B cell (primary cell): ENCODE results near the gene ZNF771. TPM values are rescaled to one million over a fixed set of nuclear protein-coding genes. Genes with fewer than 3 reads are reported as not detected.

Experiments used
- ATAC-seq: fragments of 200-7000 bp; cut with Tn5 transposase; one replicate; pipeline ENCODE4 v1.10.0; 2021; ENCODE audit warnings: low read depth, mild to moderate bottlenecking, moderate number of reproducible peaks, moderate library complexity
- CTCF ChIA-PET: fragments of 350-600 bp; sonication (Branson Sonifier 250); formaldehyde crosslinking; loops from one replicate; lab custom pipeline; 2021; ENCODE audit warnings: antibody characterized with exemption, inconsistent platforms; lab: Charles Lee
- POLR2A ChIA-PET: fragments of 350-600 bp; sonication (Branson Sonifier 250); formaldehyde crosslinking; loops from one replicate; lab custom pipeline; 2021; ENCODE audit warnings: antibody characterized with exemption; lab: Charles Lee
- DNase-seq: peaks from one replicate; pipeline ENCODE4 v3.0.0; 2013
- H2AFZ ChIP-seq: 2 replicates; pipeline ENCODE4 v1.6.1; 2012; ENCODE audit warnings: mild to moderate bottlenecking, low read depth, low read length; ENCODE audit not compliant: insufficient read depth, poor library complexity, severe bottlenecking
- H3K27ac ChIP-seq, 2 donors: 1 replicate in 1 of 2; 2 replicates in 1 of 2; pipeline ENCODE4 v1.5.1; 2012 to 2013; ENCODE audit warnings: low read length in 2 of 2, mild to moderate bottlenecking in 2 of 2, moderate library complexity in 1 of 2
- H3K27me3 ChIP-seq, 4 experiments: fragments of 200-600 bp in 1 of 4; sonication (generic) in 1 of 4; replicated peaks in 1 of 4; 1 replicate in 2 of 4; 2 replicates in 2 of 4; pipeline versions ENCODE4 v1.6.1 to v1.7.0; 2013 to 2016; ENCODE audit warnings: low read length in 3 of 4, mild to moderate bottlenecking in 2 of 4, mixed read lengths in 1 of 4, moderate library complexity in 1 of 4; ENCODE audit not compliant: insufficient read depth in 4 of 4, control insufficient read depth in 3 of 4; ENCODE audit errors: control extremely low read depth in 1 of 4
- H3K36me3 ChIP-seq, 2 experiments: replicated peaks in 1 of 2; 1 replicate in 1 of 2; 2 replicates in 1 of 2; pipeline versions ENCODE4 v1.6.1 to v1.7.1; 2013; ENCODE audit warnings: low read length in 1 of 2; ENCODE audit not compliant: insufficient read depth in 2 of 2, control insufficient read depth in 1 of 2; ENCODE audit errors: control extremely low read depth in 1 of 2, extremely low read depth in 1 of 2
- H3K4me1 ChIP-seq, 2 donors: fragments of 200-600 bp in 1 of 2; sonication (generic) in 1 of 2; 1 replicate in 1 of 2; 2 replicates in 1 of 2; pipeline versions ENCODE4 v1.5.1 to v1.6.1; 2013 to 2017; ENCODE audit warnings: low read length in 2 of 2; ENCODE audit not compliant: control insufficient read depth in 2 of 2, insufficient read depth in 2 of 2
- H3K4me2 ChIP-seq: replicated peaks from 2 replicates; pipeline ENCODE3; 2012; ENCODE audit warnings: mild to moderate bottlenecking, low read depth, low read length; ENCODE audit not compliant: poor library complexity, severe bottlenecking
- H3K4me3 ChIP-seq, 5 experiments: fragments of 200-600 bp in 1 of 5; sonication (generic) in 1 of 5; 1 replicate in 3 of 5; 2 replicates in 2 of 5; pipeline versions ENCODE4 v1.5.1 to v1.7.0; 2011 to 2016; ENCODE audit warnings: low read length in 4 of 5, mild to moderate bottlenecking in 4 of 5, low read depth in 2 of 5, control low read depth in 1 of 5, moderate library complexity in 1 of 5; ENCODE audit not compliant: insufficient read depth in 1 of 5; ENCODE audit errors: control extremely low read depth in 1 of 5, extremely low read depth in 1 of 5
- H3K79me2 ChIP-seq: fragments of 200-600 bp; sonication (generic); one replicate; pipeline ENCODE4 v1.6.0; 2016; ENCODE audit warnings: low read length; ENCODE audit not compliant: control insufficient read depth, insufficient read depth
- H3K9ac ChIP-seq: fragments of 200-600 bp; sonication (generic); 2 replicates; pipeline ENCODE4 v1.6.1; 2017; ENCODE audit warnings: mild to moderate bottlenecking, low read length, moderate library complexity
- H3K9me3 ChIP-seq, 3 donors: one replicate each; pipeline versions ENCODE4 v1.6.1 to v1.7.1; 2013; ENCODE audit warnings: low read length in 2 of 3; ENCODE audit not compliant: control insufficient read depth in 2 of 3, insufficient read depth in 1 of 3; ENCODE audit errors: control extremely low read depth in 1 of 3
- H4K20me1 ChIP-seq: 2 replicates; pipeline ENCODE4 v1.6.0; 2012; ENCODE audit warnings: mild to moderate bottlenecking, low read length; ENCODE audit not compliant: insufficient read depth, control insufficient read depth, poor library complexity, severe bottlenecking
- H3K27ac Mint-ChIP-seq: one replicate; pipeline ENCODE4 v1.8.0; 2021; ENCODE audit warnings: mixed read lengths
- H3K27me3 Mint-ChIP-seq: one replicate; pipeline ENCODE4 v1.8.0; 2021; ENCODE audit warnings: mixed read lengths
- H3K4me1 Mint-ChIP-seq: one replicate; pipeline ENCODE4 v1.8.0; 2021; ENCODE audit warnings: mixed read lengths
- H3K4me3 Mint-ChIP-seq: one replicate; pipeline ENCODE4 v1.8.0; 2021; ENCODE audit warnings: mixed read lengths
- H3K9me3 Mint-ChIP-seq: one replicate; pipeline ENCODE4 v1.8.0; 2022; ENCODE audit warnings: mixed read lengths; ENCODE audit not compliant: insufficient read depth
- EZH2 ChIP-seq: IDR thresholded peaks from 2 replicates; pipeline ENCODE4 v1.6.1; 2012; ENCODE audit warnings: borderline replicate concordance, low read depth, mild to moderate bottlenecking, moderate library complexity, low read length; ENCODE audit not compliant: insufficient read depth, poor library complexity, severe bottlenecking
- WGBS: methylation state at CpG from one replicate; pipeline ENCODE4 v1.1.5; 2013; ENCODE audit warnings: missing lambda C conversion rate; ENCODE audit not compliant: insufficient coverage; 5-methylcytosine and 5-hydroxymethylcytosine counted together
- intact Hi-C: fragments of 100-400 bp; cut with micrococcal nuclease; formaldehyde crosslinking; loops from one replicate; pipeline ENCODE4 v1.10.0; 2022
- polyA plus RNA-seq: library from polyadenylated mRNA; depleted of rRNA; stranded (reverse); fragments of >200 nt; gene quantifications from 2 replicates; pipeline ENCODE4 v1.2.3, GENCODE V29; 2012
- total RNA-seq, 2 donors: library from RNA; stranded (reverse); fragments of 120-200 nt in 1 of 2; gene quantifications; 1 replicate in 1 of 2; 2 replicates in 1 of 2; pipeline versions ENCODE4 v1.2.3 to v1.2.4, GENCODE V29; 2013 to 2022
- TF ChIP-seq, protein P1 (sequence below): fragments of 200-600 bp; IDR thresholded peaks from one replicate; pipeline ENCODE4 v1.8.0; 2022; ENCODE audit warnings: antibody characterized with exemption, mild to moderate bottlenecking

ZNF771 gene
- total and polyA plus RNA-seq, 2 donors (not counting 1 experiment from before 2014, with no cell fraction given), result 4.1 to 6.6 TPM

GRCh38 chr16:30357715-30358576, 49.5 kb upstream of the ZNF771 start:
- Histone ChIP-seq H3K4me3 (no peak overlapping the region), H4K20me1 (peaks cover 12% of the 10 kb centered on the region), H2AFZ (no peak overlapping the region), H3K79me2 (peaks cover 43% of the 10 kb centered on the region), H3K4me2 (no peak overlapping the region), H3K36me3 (peaks cover 0 to 38% of the 10 kb centered on the region in 2 experiments), H3K27ac (no peak overlapping the region), H3K4me1 (peaks cover 15 to 26% of the 10 kb centered on the region in 2 donors), H3K27me3 (no peaks in the 10 kb centered on the region), H3K9ac (no peak overlapping the region), H3K9me3 (no peaks in the 10 kb centered on the region)
- Mint-ChIP-seq H3K27ac (no peak overlapping the region), H3K4me1 (peaks cover 26% of the 10 kb centered on the region), H3K4me3 (no peak overlapping the region), H3K9me3 (no peaks in the 10 kb centered on the region), H3K27me3 (no peaks in the 10 kb centered on the region)
- TF ChIP-seq, protein P1, sequence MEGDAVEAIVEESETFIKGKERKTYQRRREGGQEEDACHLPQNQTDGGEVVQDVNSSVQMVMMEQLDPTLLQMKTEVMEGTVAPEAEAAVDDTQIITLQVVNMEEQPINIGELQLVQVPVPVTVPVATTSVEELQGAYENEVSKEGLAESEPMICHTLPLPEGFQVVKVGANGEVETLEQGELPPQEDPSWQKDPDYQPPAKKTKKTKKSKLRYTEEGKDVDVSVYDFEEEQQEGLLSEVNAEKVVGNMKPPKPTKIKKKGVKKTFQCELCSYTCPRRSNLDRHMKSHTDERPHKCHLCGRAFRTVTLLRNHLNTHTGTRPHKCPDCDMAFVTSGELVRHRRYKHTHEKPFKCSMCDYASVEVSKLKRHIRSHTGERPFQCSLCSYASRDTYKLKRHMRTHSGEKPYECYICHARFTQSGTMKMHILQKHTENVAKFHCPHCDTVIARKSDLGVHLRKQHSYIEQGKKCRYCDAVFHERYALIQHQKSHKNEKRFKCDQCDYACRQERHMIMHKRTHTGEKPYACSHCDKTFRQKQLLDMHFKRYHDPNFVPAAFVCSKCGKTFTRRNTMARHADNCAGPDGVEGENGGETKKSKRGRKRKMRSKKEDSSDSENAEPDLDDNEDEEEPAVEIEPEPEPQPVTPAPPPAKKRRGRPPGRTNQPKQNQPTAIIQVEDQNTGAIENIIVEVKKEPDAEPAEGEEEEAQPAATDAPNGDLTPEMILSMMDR, result no peak
- TF ChIP-seq EZH2, result no peak
- peak; percentile 14 for DNase-seq
- CTCF ChIA-PET, result no interaction called here
- no peak for ATAC-seq
- POLR2A ChIA-PET, result no interaction called here
- WGBS, result 94% methylated on average over 29 of the region's 37 CpGs
- intact Hi-C loops, result no loop called here

DNA sequence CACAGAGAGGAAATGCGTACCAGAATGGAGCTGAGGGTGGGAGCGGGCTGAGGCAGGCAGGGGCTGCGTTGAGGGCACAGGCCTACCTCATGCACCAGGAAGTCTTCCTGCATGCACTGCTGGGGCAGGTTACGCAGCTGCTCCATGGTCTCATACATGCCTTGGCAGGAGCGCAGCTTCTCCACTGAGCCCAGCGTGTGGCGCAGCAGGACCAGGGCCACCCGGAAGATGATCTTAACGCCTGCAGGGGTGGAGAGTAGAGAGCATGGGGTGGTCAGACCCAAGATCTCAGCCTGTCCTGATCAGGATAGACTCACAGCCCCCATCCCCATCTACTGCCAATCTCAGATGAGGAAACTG, 48.8 kb upstream of the ZNF771 start:
- WGBS, result 98% methylated on average over 8 of the region's 9 CpGs
- intact Hi-C loops, result no loop called here
- Histone ChIP-seq H3K79me2 (peaks cover 43% of the 10 kb centered on the region), H3K4me1 (peaks cover 15 to 25% of the 10 kb centered on the region in 2 donors), H3K4me2 (no peak overlapping the region), H3K27me3 (no peaks in the 10 kb centered on the region), H2AFZ (no peak overlapping the region), H3K9ac (no peak overlapping the region), H4K20me1 (peaks cover 11% of the 10 kb centered on the region), H3K27ac (no peak overlapping the region), H3K4me3 (no peak overlapping the region), H3K9me3 (no peaks in the 10 kb centered on the region), H3K36me3 (peaks cover 0 to 41% of the 10 kb centered on the region in 2 experiments)
- ATAC-seq, result no peak
- H3K27ac Mint-ChIP-seq, result no peak overlapping the region
- no peaks in the 10 kb centered on the region for H3K9me3 Mint-ChIP-seq
- H3K27me3 Mint-ChIP-seq, result no peaks in the 10 kb centered on the region
- peaks cover 22% of the 10 kb centered on the region for H3K4me1 Mint-ChIP-seq
- H3K4me3 Mint-ChIP-seq, result no peak overlapping the region
- no peak for DNase-seq
- POLR2A ChIA-PET, result no interaction called here
- TF ChIP-seq, protein P1, result no peak
- TF ChIP-seq EZH2, result no peak
- CTCF ChIA-PET, result interaction anchor here (0.6 kb wide), 1 partner anchor 9 kb away, joined by 4 read pairs; no protein-coding TSS in a partner anchor
